PC-9 (cell line): Measurements from ENCODE around the gene EYS. TPM values are rescaled to one million over a fixed set of nuclear protein-coding genes. Genes with fewer than 3 reads are reported as not detected.

Source experiments
- BruUV-seq: library from RNA; stranded (reverse); fragments of 400-500 nt; replicated peaks from 2 replicates; lab custom pipeline; 2021; lab: Mats Ljungman, UMichigan
- CTCF ChIA-PET: fragments of 300-600 bp; sonication (Branson Sonifier 250); formaldehyde crosslinking; loops from one replicate; lab custom pipeline; 2022; ENCODE audit warnings: antibody characterized with exemption; lab: Charles Lee
- POLR2A ChIA-PET: fragments of 300-600 bp; sonication (Branson Sonifier 250); formaldehyde crosslinking; loops from one replicate; lab custom pipeline; 2022; ENCODE audit warnings: antibody characterized with exemption; ENCODE audit not compliant: unreplicated experiment; lab: Charles Lee
- DNase-seq, 2 experiments: peaks; one replicate each; pipeline versions ENCODE4 v3.0.0 to v3.0.0-alpha.2; 2015 to 2022; ENCODE audit warnings: mixed read lengths in 1 of 2
- H2AFZ ChIP-seq: fragments of 200-600 bp; sonication (generic); 2 replicates; pipeline ENCODE4 v1.8.1; 2017; ENCODE audit warnings: antibody characterized with exemption
- H3F3A ChIP-seq: fragments of 200-600 bp; sonication (generic); 2 replicates; pipeline ENCODE4 v1.8.1; 2017; ENCODE audit warnings: antibody characterized with exemption, mild to moderate bottlenecking, low read depth; ENCODE audit not compliant: insufficient read depth
- H3K27ac ChIP-seq: fragments of 200-600 bp; sonication (generic); 2 replicates; pipeline ENCODE4 v1.6.1; 2016; ENCODE audit warnings: mixed run types
- H3K27me3 ChIP-seq: fragments of 200-600 bp; sonication (generic); 2 replicates; pipeline ENCODE4 v1.6.1; 2016; ENCODE audit warnings: low read depth, mixed run types; ENCODE audit not compliant: insufficient read depth
- H3K36me3 ChIP-seq: fragments of 200-600 bp; sonication (generic); 2 replicates; pipeline ENCODE4 v1.6.1; 2016; ENCODE audit warnings: low read depth, mixed run types
- H3K4me1 ChIP-seq: fragments of 200-600 bp; sonication (generic); replicated peaks from 2 replicates; pipeline ENCODE4 v1.6.1; 2016; ENCODE audit warnings: mixed run types; ENCODE audit not compliant: insufficient read depth
- H3K4me2 ChIP-seq: fragments of 200-600 bp; sonication (generic); 2 replicates; pipeline ENCODE4 v1.6.1; 2017; ENCODE audit warnings: mixed run types
- H3K4me3 ChIP-seq: fragments of 200-600 bp; sonication (generic); 2 replicates; pipeline ENCODE4 v1.6.1; 2016; ENCODE audit warnings: mixed run types
- H3K79me2 ChIP-seq: fragments of 200-600 bp; sonication (generic); 2 replicates; pipeline ENCODE4 v1.6.1; 2017; ENCODE audit warnings: low read depth, mixed run types
- H3K9me2 ChIP-seq: fragments of 200-600 bp; sonication (generic); 2 replicates; pipeline ENCODE4 v1.8.1; 2017; ENCODE audit warnings: mild to moderate bottlenecking; ENCODE audit not compliant: insufficient read depth
- H3K9me3 ChIP-seq: fragments of 200-600 bp; sonication (generic); 2 replicates; pipeline ENCODE4 v1.8.1; 2016; ENCODE audit warnings: low read depth; ENCODE audit not compliant: insufficient read depth
- H4K20me1 ChIP-seq: fragments of 200-600 bp; sonication (generic); 2 replicates; pipeline ENCODE4 v1.8.1; 2017; ENCODE audit not compliant: insufficient read depth
- EZH2 ChIP-seq: fragments of 200-600 bp; sonication (generic); IDR thresholded peaks from 2 replicates; pipeline ENCODE4 v1.8.0; 2017; ENCODE audit warnings: antibody characterized with exemption, low read depth
- intact Hi-C: fragments of 100-400 bp; cut with micrococcal nuclease; formaldehyde crosslinking; loops from one replicate; pipeline ENCODE4 v1.10.0; 2022; ENCODE audit not compliant: unreplicated experiment
- total RNA-seq: library from RNA; stranded (reverse); gene quantifications from 2 replicates; pipeline ENCODE4 v1.2.3, GENCODE V29; 2021
- TF ChIP-seq, protein P1 (sequence below): fragments of 200-600 bp; sonication (generic); conservative IDR thresholded peaks from 2 replicates; pipeline ENCODE4 v1.6.1; 2017; ENCODE audit warnings: mixed run types, antibody characterized with exemption, mild to moderate bottlenecking, moderate library complexity

EYS gene
- total RNA-seq, 1 experiment from 2014 or later = not detected

DNA sequence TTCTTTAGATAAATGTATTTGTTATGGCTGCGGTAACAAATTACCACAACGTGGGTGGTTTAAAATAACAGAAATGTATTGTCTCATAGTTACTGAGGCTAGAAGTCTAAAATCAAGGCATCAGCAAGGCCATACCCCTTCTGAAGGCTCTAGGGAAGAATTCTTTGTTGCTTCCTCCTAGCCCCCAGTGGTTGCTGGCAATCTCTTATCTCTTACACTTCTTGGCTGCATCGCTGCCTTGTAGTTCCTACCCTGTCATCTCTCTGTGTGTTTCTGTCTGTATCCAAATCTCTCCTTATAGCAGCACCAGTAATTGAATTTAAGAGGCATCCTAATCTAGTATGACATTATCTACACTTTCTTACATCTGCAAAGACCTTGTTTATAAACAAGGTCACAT lies 1536.7 kb downstream of the EYS start:
- H3K4me2 ChIP-seq = no peak overlapping the region
- intact Hi-C loops = no loop called here
- ChIA-PET CTCF (no interaction called here), POLR2A (no interaction called here)
- no peaks in the 10 kb centered on the region for H3K9me2 ChIP-seq
- DNase-seq = no peak
- H3K79me2 ChIP-seq = no peaks in the 10 kb centered on the region
- H3K27ac ChIP-seq = no peak overlapping the region
- H3K4me3 ChIP-seq = no peak overlapping the region
- no peaks in the 10 kb centered on the region for H3F3A ChIP-seq
- no peaks in the 10 kb centered on the region for H3K4me1 ChIP-seq
- H2AFZ ChIP-seq = no peak overlapping the region
- BruUV-seq = no TSS peak
- H3K9me3 ChIP-seq = no peaks in the 10 kb centered on the region
- H4K20me1 ChIP-seq = no peaks in the 10 kb centered on the region
- no peaks in the 10 kb centered on the region for H3K36me3 ChIP-seq
- TF ChIP-seq, protein P1, sequence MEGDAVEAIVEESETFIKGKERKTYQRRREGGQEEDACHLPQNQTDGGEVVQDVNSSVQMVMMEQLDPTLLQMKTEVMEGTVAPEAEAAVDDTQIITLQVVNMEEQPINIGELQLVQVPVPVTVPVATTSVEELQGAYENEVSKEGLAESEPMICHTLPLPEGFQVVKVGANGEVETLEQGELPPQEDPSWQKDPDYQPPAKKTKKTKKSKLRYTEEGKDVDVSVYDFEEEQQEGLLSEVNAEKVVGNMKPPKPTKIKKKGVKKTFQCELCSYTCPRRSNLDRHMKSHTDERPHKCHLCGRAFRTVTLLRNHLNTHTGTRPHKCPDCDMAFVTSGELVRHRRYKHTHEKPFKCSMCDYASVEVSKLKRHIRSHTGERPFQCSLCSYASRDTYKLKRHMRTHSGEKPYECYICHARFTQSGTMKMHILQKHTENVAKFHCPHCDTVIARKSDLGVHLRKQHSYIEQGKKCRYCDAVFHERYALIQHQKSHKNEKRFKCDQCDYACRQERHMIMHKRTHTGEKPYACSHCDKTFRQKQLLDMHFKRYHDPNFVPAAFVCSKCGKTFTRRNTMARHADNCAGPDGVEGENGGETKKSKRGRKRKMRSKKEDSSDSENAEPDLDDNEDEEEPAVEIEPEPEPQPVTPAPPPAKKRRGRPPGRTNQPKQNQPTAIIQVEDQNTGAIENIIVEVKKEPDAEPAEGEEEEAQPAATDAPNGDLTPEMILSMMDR = no peak
- TF ChIP-seq EZH2 = no peak
- H3K27me3 ChIP-seq = no peaks in the 10 kb centered on the region

DNA sequence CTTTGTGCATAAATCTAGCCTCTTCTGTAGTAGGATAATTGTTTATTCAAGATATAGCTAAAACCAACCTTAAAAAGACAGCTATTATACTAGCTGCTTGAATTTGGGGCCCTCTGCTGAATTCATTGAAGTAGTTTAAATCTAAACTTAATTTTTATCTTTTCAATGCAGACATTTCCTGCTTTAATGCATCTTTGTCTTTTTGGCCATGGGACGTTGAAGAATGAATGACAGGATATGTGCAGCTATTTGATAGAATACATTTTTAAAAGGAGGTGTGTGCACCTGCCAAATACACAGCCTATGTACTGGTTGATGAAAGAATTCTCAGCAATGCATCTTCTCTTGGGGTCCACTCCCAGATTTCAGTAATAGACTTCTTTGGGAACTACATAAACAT lies 1546.5 kb downstream of the EYS start:
- H3K27me3 ChIP-seq = no peaks in the 10 kb centered on the region
- no peaks in the 10 kb centered on the region for H3K4me1 ChIP-seq
- H3K4me2 ChIP-seq = no peak overlapping the region
- no peak overlapping the region for H3K27ac ChIP-seq
- H3K9me2 ChIP-seq = no peaks in the 10 kb centered on the region
- no peak for DNase-seq
- POLR2A ChIA-PET = no interaction called here
- no peak overlapping the region for H3K4me3 ChIP-seq
- CTCF ChIA-PET = no interaction called here
- H4K20me1 ChIP-seq = no peaks in the 10 kb centered on the region
- no peaks in the 10 kb centered on the region for H3K36me3 ChIP-seq
- BruUV-seq = no TSS peak
- H3F3A ChIP-seq = no peaks in the 10 kb centered on the region
- no peaks in the 10 kb centered on the region for H3K9me3 ChIP-seq
- H3K79me2 ChIP-seq = no peaks in the 10 kb centered on the region
- intact Hi-C loops = no loop called here
- no peak overlapping the region for H2AFZ ChIP-seq
- TF ChIP-seq EZH2 = no peak
- TF ChIP-seq, protein P1 = no peak

DNA sequence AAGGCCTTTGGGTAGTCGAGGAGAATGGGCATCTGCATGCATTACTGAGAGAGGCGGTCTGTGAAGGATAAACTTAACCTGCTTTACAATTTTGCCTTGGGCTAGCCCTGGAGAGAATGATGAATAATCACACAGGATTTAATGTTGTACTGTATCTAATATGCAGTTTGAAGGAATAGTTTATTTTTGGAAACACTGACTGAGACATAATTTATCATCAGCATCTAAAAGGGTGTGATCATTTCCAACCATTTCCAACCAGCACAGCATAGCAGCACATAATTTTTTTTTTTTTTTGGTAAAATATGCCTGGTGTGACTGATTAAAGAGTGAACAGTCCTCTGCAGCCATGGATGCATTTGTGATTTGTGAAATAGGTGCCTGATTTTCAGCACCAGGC lies 1552.0 kb downstream of the EYS start:
- TF ChIP-seq, protein P1 = no peak
- TF ChIP-seq EZH2 = no peak
- Histone ChIP-seq H3K4me2 (no peak overlapping the region), H3K9me3 (no peaks in the 10 kb centered on the region), H3K4me3 (no peak overlapping the region), H3K79me2 (no peaks in the 10 kb centered on the region), H3K27ac (no peak overlapping the region), H4K20me1 (no peaks in the 10 kb centered on the region), H3K27me3 (no peaks in the 10 kb centered on the region), H3K4me1 (no peaks in the 10 kb centered on the region), H3K36me3 (no peaks in the 10 kb centered on the region), H2AFZ (no peak overlapping the region), H3K9me2 (no peaks in the 10 kb centered on the region; the same call in 1 of the 2 replicates), H3F3A (no peaks in the 10 kb centered on the region)
- CTCF ChIA-PET = no interaction called here
- no TSS peak for BruUV-seq
- POLR2A ChIA-PET = no interaction called here
- DNase-seq = no peak
- intact Hi-C loops = no loop called here
